ENCODE data around the gene CPB2. TPM values are rescaled to one million over a fixed set of nuclear protein-coding genes. Genes with fewer than 3 reads are reported as not detected.

The CPB2 gene
- total and polyA plus RNA-seq, 2 of the 8 experiments (the other 6 are each of a cell fraction or from before 2014, with no cell fraction given), result not detected

- H4K20me1 ChIP-seq (replicated peaks in 1 of 2; ENCODE audit: control insufficient read depth in 1 of 2, insufficient read depth in 2 of 2, low read length in 2 of 2), result no peaks in the 10 kb centered on the region
- no peaks in the 10 kb centered on the region for H3K79me2 ChIP-seq (ENCODE audit: control insufficient read depth in 1 of 2, insufficient read depth in 2 of 2, low read length in 2 of 2)
- no peak overlapping the region for H2AK5ac ChIP-seq (ENCODE audit: low read depth, low read length)
- H2AFZ ChIP-seq (ENCODE audit: low read length), result no peak overlapping the region
- H3K9me3 ChIP-seq (ENCODE audit: insufficient read depth in 2 of 2, low read depth in 1 of 2, low read length in 1 of 2), result no peaks in the 10 kb centered on the region
- POLR2A ChIA-PET (ENCODE audit: partially characterized antibody), result no interaction called here
- H3K4me2 ChIP-seq (ENCODE audit: insufficient read depth in 1 of 2, low read depth in 2 of 2, low read length in 2 of 2), result no peak overlapping the region
- no peaks in the 10 kb centered on the region for H3K4me1 ChIP-seq (replicated peaks in 1 of 4; ENCODE audit: control insufficient read depth in 3 of 4, insufficient read depth in 4 of 4, low read length in 3 of 4)
- H3K23me2 ChIP-seq (ENCODE audit: low read depth, low read length), result no peaks in the 10 kb centered on the region
- no peaks in the 10 kb centered on the region for H3K79me1 ChIP-seq (ENCODE audit: low read depth, low read length)
- H4K5ac ChIP-seq (ENCODE audit: insufficient read length, low read depth, low read length), result no peak overlapping the region
- no peak overlapping the region for H3K9ac ChIP-seq (replicated peaks in 1 of 4; ENCODE audit: extremely low read depth in 1 of 4, low read depth in 3 of 4, low read length in 3 of 4)
- FAIRE-seq (no peak), DNase-seq (ENCODE audit: low read depth in 1 of 2, low spot score in 2 of 2) (no peak)
- no peak overlapping the region for H3K4ac ChIP-seq (replicated peaks; ENCODE audit: insufficient read length, low read depth, low read length)
- H2BK120ac ChIP-seq (replicated peaks; ENCODE audit: low read depth, low read length), result no peak overlapping the region
- H3K27ac ChIP-seq (ENCODE audit: low read depth, low read length), result no peak overlapping the region
- H2BK15ac ChIP-seq (ENCODE audit: low read length), result no peak overlapping the region
- H2BK20ac ChIP-seq (ENCODE audit: low read length), result no peak overlapping the region
- no peak overlapping the region for H2BK12ac ChIP-seq (ENCODE audit: low read depth, low read length)
- CTCF ChIA-PET (ENCODE audit: partially characterized antibody), result interaction anchor here (0.8 to 1.9 kb wide), 5 partner anchors 13 to 214 kb away, joined by 3 to 9 read pairs (median 3); no protein-coding TSS in a partner anchor
- H4K8ac ChIP-seq (ENCODE audit: extremely low read depth, insufficient read depth, low read length), result no peak overlapping the region
- H3K56ac ChIP-seq (replicated peaks; ENCODE audit: insufficient read length, low read depth, low read length), result no peak overlapping the region
- WGBS, 2 experiments (ENCODE audit: extremely low coverage in 1 of 2, insufficient coverage in 1 of 2, insufficient read length in 1 of 2, insufficient replicate concordance in 2 of 2, low coverage in 1 of 2, low lambda C conversion rate in 2 of 2, missing lambda C conversion rate in 1 of 2), result 87% methylated on average over 2 of the region's 2 CpGs; no CpG with 5 or more reads in 1 of the 2 experiments
- H3K4me3 ChIP-seq (ENCODE audit: extremely low read depth in 1 of 4, insufficient read depth in 2 of 4, low read depth in 3 of 4, low read length in 4 of 4), result no peak overlapping the region
- H4K91ac ChIP-seq (replicated peaks; ENCODE audit: insufficient read length, low read length), result no peak overlapping the region
- H3K36me3 ChIP-seq (ENCODE audit: control insufficient read depth in 2 of 4, insufficient read depth in 4 of 4, low read length in 3 of 4), result peaks cover 0 to 49% (median 4%) of the 10 kb centered on the region in 4 experiments; a peak in 3 of 8 replicates
- no peak overlapping the region for H2BK5ac ChIP-seq (ENCODE audit: low read depth, low read length)
- H3K23ac ChIP-seq (ENCODE audit: insufficient read length), result no peak overlapping the region
- no peak overlapping the region for H3K18ac ChIP-seq (ENCODE audit: extremely low read depth, low read length)
- no peaks in the 10 kb centered on the region for H3K27me3 ChIP-seq (replicated peaks in 1 of 4; ENCODE audit: control insufficient read depth in 3 of 4, extremely low read depth in 1 of 4, insufficient read depth in 3 of 4, low read length in 3 of 4)
- H3K14ac ChIP-seq (ENCODE audit: insufficient read length), result no peak overlapping the region
- TF ChIP-seq JUN (IDR thresholded peaks at IDR 0.05; ENCODE audit: low read depth, low read length) (no peak), RAD21 (IDR thresholded peaks at IDR 0.05 in 1 of 2, conservative IDR thresholded peaks at IDR 0.05 in 1 of 2; ENCODE audit: low read depth in 2 of 2, low read length in 2 of 2) (no peak), NANOG (IDR thresholded peaks at IDR 0.05; ENCODE audit: insufficient read depth, low read depth, low read length, poor library complexity, severe bottlenecking) (no peak), SIN3A (conservative IDR thresholded peaks at IDR 0.05 in 1 of 2, IDR thresholded peaks at IDR 0.05 in 1 of 2; ENCODE audit: low read depth in 1 of 2, low read length in 2 of 2) (no peak), SUZ12 (IDR thresholded peaks at IDR 0.05; ENCODE audit: low read length) (no peak), RBBP5 (IDR thresholded peaks at IDR 0.05; ENCODE audit: borderline replicate concordance, low read depth, low read length) (no peak), JUND (IDR thresholded peaks at IDR 0.05; ENCODE audit: low read length) (no peak), E2F6 (IDR thresholded peaks at IDR 0.05) (no peak), KDM1A (IDR thresholded peaks at IDR 0.05; ENCODE audit: borderline replicate concordance, low read length) (no peak), TAF7 (optimal IDR thresholded peaks at IDR 0.05; ENCODE audit: borderline replicate concordance, low read depth, low read length) (no peak), SIX5 (IDR thresholded peaks at IDR 0.05; ENCODE audit: low read depth, low read length) (no peak), CBX8 (IDR thresholded peaks at IDR 0.05; ENCODE audit: borderline replicate concordance, low read depth, low read length) (no peak), EGR1 (IDR thresholded peaks at IDR 0.05; ENCODE audit: borderline replicate concordance, low read depth, low read length) (no peak)
Measured at GRCh38 chr13:46008631-46009030, 96.2 kb downstream of the CPB2 start.

Measured in H1 (cell line).